ENCODE measurements around the gene ADNP2. TPM values are rescaled to one million over a fixed set of nuclear protein-coding genes. Genes with fewer than 3 reads are reported as not detected.

ADNP2 gene
- total and polyA plus RNA-seq, 2 of the 13 experiments (the other 11 are each of a cell fraction or from before 2014, with no cell fraction given) = 10.8 to 25.5 TPM

DNA sequence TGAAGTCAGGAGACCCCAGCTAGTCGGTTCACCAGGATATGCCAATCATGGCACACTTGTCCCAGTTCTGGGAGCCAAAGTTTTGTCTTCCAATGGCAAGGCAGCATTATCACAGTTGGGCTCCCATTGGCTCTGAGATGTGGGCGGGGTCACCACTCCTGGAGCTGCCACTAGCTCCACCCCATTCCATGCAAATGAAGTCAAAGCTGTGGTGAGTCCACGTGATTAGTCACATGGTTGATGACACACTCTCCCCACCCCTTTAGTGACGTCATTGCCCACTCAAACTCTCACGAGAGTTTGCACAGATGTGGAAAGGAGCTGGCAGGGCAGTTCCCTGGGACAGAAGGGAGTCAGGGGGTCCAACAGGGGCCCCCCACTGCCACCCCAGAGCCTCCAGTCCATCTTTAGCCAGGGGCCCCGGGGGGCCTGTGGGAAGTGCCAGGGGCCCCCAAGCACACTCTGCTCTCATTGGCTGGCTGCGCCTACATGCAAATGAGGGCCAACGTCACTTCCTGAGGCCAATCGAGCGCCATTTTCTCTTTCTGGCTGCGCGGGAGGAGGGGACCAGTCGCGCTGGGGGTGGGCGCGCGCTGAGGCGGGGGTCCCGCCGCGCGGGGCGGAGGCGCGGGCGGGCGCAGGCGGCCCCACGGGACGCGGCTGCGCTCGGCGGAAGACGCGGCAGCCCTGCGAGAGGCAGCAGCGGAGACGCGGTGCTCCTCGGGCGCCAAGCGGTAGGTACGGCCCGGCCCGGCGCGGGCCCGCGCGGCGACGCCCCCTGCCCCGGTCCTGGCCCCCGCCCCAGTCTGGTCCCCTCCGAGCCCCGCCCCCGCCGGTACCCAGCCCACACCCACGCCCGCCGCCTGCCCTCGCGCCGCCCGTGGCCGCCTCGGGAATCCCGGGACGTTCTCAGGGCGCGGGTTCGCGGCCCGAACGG is at the start of gene ADNP2 (continued):
- TF ChIP-seq SP1 (IDR thresholded peaks at IDR 0.05) = no peak
- TF ChIP-seq SP1 (CRISPR knock-in tag; IDR thresholded peaks at IDR 0.05) = peak; percentile 86
- TF ChIP-seq, protein P1, sequence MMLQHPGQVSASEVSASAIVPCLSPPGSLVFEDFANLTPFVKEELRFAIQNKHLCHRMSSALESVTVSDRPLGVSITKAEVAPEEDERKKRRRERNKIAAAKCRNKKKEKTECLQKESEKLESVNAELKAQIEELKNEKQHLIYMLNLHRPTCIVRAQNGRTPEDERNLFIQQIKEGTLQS (CRISPR knock-in tag; IDR thresholded peaks at IDR 0.05) = no peak; the same call in 1 of the 2 replicates
- TF ChIP-seq ARNTL (CRISPR knock-in tag; IDR thresholded peaks at IDR 0.05) = peak; percentile 97
- no peak for TF ChIP-seq ONECUT2 (CRISPR knock-in tag; IDR thresholded peaks at IDR 0.05)
- 0 out of 2 replicates have a peak, but pooled peaks have one; percentile 43 for TF ChIP-seq ZNF414 (CRISPR knock-in tag; IDR thresholded peaks at IDR 0.05)
- 0 out of 2 replicates have a peak, but pooled peaks have one; percentile 30 for TF ChIP-seq RFXANK (CRISPR knock-in tag; IDR thresholded peaks at IDR 0.05)
- no peak for TF ChIP-seq ZNF710 (CRISPR knock-in tag; IDR thresholded peaks at IDR 0.05; ENCODE audit: borderline replicate concordance)
- TF ChIP-seq PTBP1 (IDR thresholded peaks at IDR 0.05; ENCODE audit: low read depth, low read length, poor library complexity, severe bottlenecking) = no peak
- TF ChIP-seq SRSF1 (optimal IDR thresholded peaks at IDR 0.05; ENCODE audit: low read depth, low read length) = peak; percentile 67
- no peak for TF ChIP-seq ZMYM3 (CRISPR knock-in tag; IDR thresholded peaks at IDR 0.05)
- TF ChIP-seq ZNF12 (CRISPR knock-in tag; IDR thresholded peaks at IDR 0.05) = no peak
- no peak for TF ChIP-seq CSRNP1 (CRISPR knock-in tag; IDR thresholded peaks at IDR 0.05)
- no peak for TF ChIP-seq SMAD1 (CRISPR knock-in tag; IDR thresholded peaks at IDR 0.05; ENCODE audit: borderline replicate concordance, low read depth)
- TF ChIP-seq ZBTB2 (CRISPR knock-in tag; IDR thresholded peaks at IDR 0.05; ENCODE audit: low read depth) = 0 out of 2 replicates have a peak, but pooled peaks have one; percentile 51
- peak; percentile 60 for TF ChIP-seq PBX2 (CRISPR knock-in tag; IDR thresholded peaks at IDR 0.05)
